SK-N-MC (cell line): ENCODE measurements around the gene ACAT2.
"Not testable (repeated sequence)": the region's sequence is repeated elsewhere in the genome, so short reads cannot be mapped to it uniquely, and the experiment has no call there.

ENCODE experiments used
- DNase-seq: peaks from one replicate; pipeline ENCODE4 v3.0.0-alpha.2; 2011; ENCODE audit warnings: low read depth, low spot score
- H3K27ac ChIP-seq: fragments of 200-600 bp; sonication (generic); 2 replicates; pipeline ENCODE4 v1.5.1; 2016; ENCODE audit warnings: mixed run types
- H3K36me3 ChIP-seq: fragments of 200-600 bp; sonication (generic); 2 replicates; pipeline ENCODE4 v1.6.1; 2017; ENCODE audit warnings: antibody characterized with exemption, low read length, mixed read lengths; ENCODE audit not compliant: insufficient read depth
- H3K4me3 ChIP-seq: fragments of 200-600 bp; sonication (generic); 2 replicates; pipeline ENCODE4 v1.5.1; 2016
- H3K9ac ChIP-seq: fragments of 200-600 bp; sonication (generic); 2 replicates; pipeline ENCODE4 v1.8.0; 2017; ENCODE audit warnings: mixed run types, mixed read lengths; ENCODE audit not compliant: insufficient read length
- H3K9me3 ChIP-seq: fragments of 200-600 bp; sonication (generic); 2 replicates; pipeline ENCODE4 v1.6.1; 2017; ENCODE audit warnings: low read depth, mild to moderate bottlenecking, antibody characterized with exemption, low read length, moderate library complexity, mixed read lengths
- EZH2 ChIP-seq: fragments of 200-600 bp; sonication (generic); IDR thresholded peaks from one replicate; pipeline ENCODE4 v1.6.1; 2017; ENCODE audit warnings: antibody characterized with exemption
- FOXP2 ChIP-seq: optimal IDR thresholded peaks from 2 replicates; pipeline ENCODE3; 2011; ENCODE audit warnings: mild to moderate bottlenecking, moderate library complexity; ENCODE audit not compliant: insufficient read depth; ENCODE audit errors: extremely low read length, control extremely low read depth
- POLR2AphosphoS5 ChIP-seq: IDR thresholded peaks from 2 replicates; pipeline ENCODE4 v1.6.1; 2012; ENCODE audit warnings: mild to moderate bottlenecking, low read depth, low read length, borderline replicate concordance

The ACAT2 gene

DNA sequence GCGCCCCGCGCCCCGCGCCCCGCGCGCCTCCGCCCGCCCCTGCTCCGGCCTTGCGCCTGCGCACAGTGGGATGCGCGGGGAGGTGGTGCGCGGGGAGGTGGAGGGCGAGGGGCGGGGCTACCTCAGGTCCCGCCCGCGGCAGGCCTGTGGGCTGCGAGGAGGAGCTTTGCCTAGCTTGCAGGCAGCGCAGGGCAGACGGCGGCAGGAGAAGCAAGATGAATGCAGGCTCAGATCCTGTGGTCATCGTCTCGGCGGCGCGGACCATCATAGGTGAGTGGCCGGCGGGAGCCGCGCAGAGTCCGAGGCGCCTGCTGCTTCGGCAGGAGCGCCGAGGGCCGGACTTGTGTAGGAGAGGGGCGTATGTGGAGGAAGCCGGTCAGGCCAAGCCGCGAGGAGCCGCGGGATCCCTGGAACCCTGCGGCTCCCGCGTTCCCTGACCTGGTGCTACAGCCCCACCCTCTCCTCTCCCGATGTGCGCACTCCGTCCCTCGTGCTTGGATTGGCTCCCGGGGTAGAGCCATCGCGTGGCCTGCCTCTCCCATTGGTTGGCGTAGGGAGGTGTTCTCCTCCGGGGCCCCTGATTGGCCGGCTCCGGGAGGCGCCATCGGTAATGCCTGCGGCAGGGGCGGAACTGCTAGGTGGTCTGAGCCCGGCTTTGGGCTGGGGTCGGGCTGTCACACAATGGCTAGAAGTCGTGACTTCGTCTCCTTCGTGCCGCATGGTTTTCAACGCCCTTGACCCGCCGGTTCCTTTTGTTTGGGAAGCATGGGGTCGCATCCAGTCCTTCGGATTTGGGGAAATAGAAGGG is at the start of gene ACAT2:
ACAT2 (plus strand) TSS at position 173 of the 808 bp plus-strand sequence; CDS start at position 216, 43 bp downstream.
- H3K9me3 ChIP-seq = no peaks in the 10 kb centered on the region
- DNase-seq = peak; percentile 48
- no peak for TF ChIP-seq EZH2
- peak; percentile 85 for TF ChIP-seq POLR2AphosphoS5
- no peak for TF ChIP-seq FOXP2
- peak within 1 kb of the TSS; percentile 97 for H3K9ac ChIP-seq
- peak within 1 kb of the TSS; percentile 96 for H3K27ac ChIP-seq
- H3K4me3 ChIP-seq = peak within 1 kb of the TSS; percentile 93
- peaks cover 63% of the 10 kb centered on the region for H3K36me3 ChIP-seq

DNA sequence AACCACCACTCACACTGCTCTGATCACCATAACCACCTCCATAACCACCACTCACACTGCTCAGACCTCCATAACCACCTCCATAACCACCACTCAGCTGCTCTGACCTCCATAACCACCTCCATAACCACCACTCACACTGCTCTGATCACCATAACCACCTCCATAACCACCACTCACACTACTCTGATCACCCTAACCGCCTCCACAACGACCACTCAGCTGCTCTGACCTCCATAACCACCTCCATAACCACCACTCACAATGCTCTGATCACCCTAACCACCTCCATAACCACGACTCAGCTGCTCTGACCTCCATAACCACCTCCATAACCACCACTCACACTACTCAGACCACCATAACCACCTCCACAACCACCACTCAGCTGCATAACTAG is 49.5 kb upstream of the ACAT2 start:
- H3K27ac ChIP-seq, H3K4me3 ChIP-seq, H3K9me3 ChIP-seq, DNase-seq, H3K9ac ChIP-seq, H3K36me3 ChIP-seq: not testable (repeated sequence)

- Histone ChIP-seq H3K36me3 (no peaks in the 10 kb centered on the region), H3K9ac (no peak overlapping the region), H3K9me3 (no peaks in the 10 kb centered on the region), H3K27ac (no peak overlapping the region), H3K4me3 (no peak overlapping the region)
- TF ChIP-seq EZH2 (no peak), FOXP2 (no peak), POLR2AphosphoS5 (no peak)
- DNase-seq = no peak
Observed at GRCh38 chr6:159713984-159714383, 47.9 kb upstream of the ACAT2 start.

DNA sequence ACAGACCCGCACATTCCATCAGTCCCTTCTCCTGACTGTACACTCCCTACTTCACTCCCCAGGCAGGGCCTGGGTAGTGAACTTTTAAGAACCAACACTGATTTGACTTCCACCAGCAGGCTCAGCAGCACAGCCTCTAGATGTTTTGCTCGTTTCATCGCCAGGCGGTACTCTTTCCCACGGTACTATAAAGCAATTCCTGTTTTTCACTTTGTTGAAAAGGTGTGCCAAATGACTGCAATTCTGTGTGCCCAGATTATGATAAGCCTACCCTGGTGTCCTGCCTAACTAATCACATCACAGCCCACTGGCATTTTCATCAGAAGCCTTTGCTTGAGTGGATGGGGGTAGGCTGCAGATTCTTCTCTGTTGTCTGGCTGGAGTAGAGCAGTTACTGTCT is 47.4 kb upstream of the ACAT2 start:
- Histone ChIP-seq H3K9ac (no peak overlapping the region), H3K36me3 (no peaks in the 10 kb centered on the region), H3K9me3 (no peaks in the 10 kb centered on the region), H3K4me3 (no peak overlapping the region), H3K27ac (no peak overlapping the region)
- TF ChIP-seq EZH2 (no peak), FOXP2 (no peak), POLR2AphosphoS5 (no peak)
- no peak for DNase-seq

GRCh38 chr6:159715166-159715565 is 46.7 kb upstream of the ACAT2 start:
- no peak for TF ChIP-seq EZH2
- no peak for TF ChIP-seq FOXP2
- no peak for TF ChIP-seq POLR2AphosphoS5
- H3K9ac ChIP-seq = no peak overlapping the region
- no peak for DNase-seq
- no peaks in the 10 kb centered on the region for H3K9me3 ChIP-seq
- H3K4me3 ChIP-seq = no peak overlapping the region
- no peak overlapping the region for H3K27ac ChIP-seq
- H3K36me3 ChIP-seq = no peaks in the 10 kb centered on the region

GRCh38 chr6:159715605-159716004 is 46.2 kb upstream of the ACAT2 start:
- TF ChIP-seq EZH2 (no peak), POLR2AphosphoS5 (no peak), FOXP2 (no peak)
- Histone ChIP-seq H3K27ac (no peak overlapping the region), H3K9ac (no peak overlapping the region), H3K9me3 (no peaks in the 10 kb centered on the region), H3K36me3 (no peaks in the 10 kb centered on the region), H3K4me3 (no peak overlapping the region)
- DNase-seq = no peak

GRCh38 chr6:159716247-159717096 is 45.4 kb upstream of the ACAT2 start:
- no peak for DNase-seq
- H3K9ac ChIP-seq = no peak overlapping the region
- no peaks in the 10 kb centered on the region for H3K36me3 ChIP-seq
- no peaks in the 10 kb centered on the region for H3K9me3 ChIP-seq
- no peak for TF ChIP-seq FOXP2
- TF ChIP-seq POLR2AphosphoS5 = no peak
- no peak for TF ChIP-seq EZH2
- H3K4me3 ChIP-seq = no peak overlapping the region
- no peak overlapping the region for H3K27ac ChIP-seq

GRCh38 chr6:159718634-159719033 is 43.2 kb upstream of the ACAT2 start:
- Histone ChIP-seq H3K9me3 (no peaks in the 10 kb centered on the region), H3K27ac (no peak overlapping the region), H3K36me3 (0 out of 2 replicates have a peak, but pooled peaks cover 6% of the 10 kb centered on the region), H3K9ac (no peak overlapping the region), H3K4me3 (no peak overlapping the region)
- TF ChIP-seq POLR2AphosphoS5 (no peak), FOXP2 (no peak), EZH2 (no peak)
- DNase-seq = no peak

GRCh38 chr6:159719287-159719686 is 42.6 kb upstream of the ACAT2 start:
- TF ChIP-seq FOXP2 (no peak), POLR2AphosphoS5 (no peak), EZH2 (no peak)
- Histone ChIP-seq H3K27ac (no peak overlapping the region), H3K9ac (no peak overlapping the region), H3K36me3 (0 out of 2 replicates have a peak, but pooled peaks cover 6% of the 10 kb centered on the region), H3K9me3 (no peaks in the 10 kb centered on the region), H3K4me3 (no peak overlapping the region)
- DNase-seq = no peak
